B cell (primary cell): ENCODE measurements around the gene MRPS15. TPM values are rescaled to one million over a fixed set of nuclear protein-coding genes. Genes with fewer than 3 reads are reported as not detected.

Experiments
- ATAC-seq: fragments of 200-7000 bp; cut with Tn5 transposase; one replicate; pipeline ENCODE4 v1.10.0; 2021; ENCODE audit warnings: low read depth, mild to moderate bottlenecking, moderate number of reproducible peaks, moderate library complexity
- CTCF ChIA-PET: fragments of 350-600 bp; sonication (Branson Sonifier 250); formaldehyde crosslinking; loops from one replicate; lab custom pipeline; 2021; ENCODE audit warnings: antibody characterized with exemption, inconsistent platforms; lab: Charles Lee
- POLR2A ChIA-PET: fragments of 350-600 bp; sonication (Branson Sonifier 250); formaldehyde crosslinking; loops from one replicate; lab custom pipeline; 2021; ENCODE audit warnings: antibody characterized with exemption; lab: Charles Lee
- DNase-seq: peaks from one replicate; pipeline ENCODE4 v3.0.0; 2013
- H2AFZ ChIP-seq: 2 replicates; pipeline ENCODE4 v1.6.1; 2012; ENCODE audit warnings: mild to moderate bottlenecking, low read depth, low read length; ENCODE audit not compliant: insufficient read depth, poor library complexity, severe bottlenecking
- H3K27ac ChIP-seq, 2 donors: 1 replicate in 1 of 2; 2 replicates in 1 of 2; pipeline ENCODE4 v1.5.1; 2012 to 2013; ENCODE audit warnings: low read length in 2 of 2, mild to moderate bottlenecking in 2 of 2, moderate library complexity in 1 of 2
- H3K27me3 ChIP-seq, 4 experiments: fragments of 200-600 bp in 1 of 4; sonication (generic) in 1 of 4; replicated peaks in 1 of 4; 1 replicate in 2 of 4; 2 replicates in 2 of 4; pipeline versions ENCODE4 v1.6.1 to v1.7.0; 2013 to 2016; ENCODE audit warnings: low read length in 3 of 4, mild to moderate bottlenecking in 2 of 4, mixed read lengths in 1 of 4, moderate library complexity in 1 of 4; ENCODE audit not compliant: insufficient read depth in 4 of 4, control insufficient read depth in 3 of 4; ENCODE audit errors: control extremely low read depth in 1 of 4
- H3K36me3 ChIP-seq, 2 experiments: replicated peaks in 1 of 2; 1 replicate in 1 of 2; 2 replicates in 1 of 2; pipeline versions ENCODE4 v1.6.1 to v1.7.1; 2013; ENCODE audit warnings: low read length in 1 of 2; ENCODE audit not compliant: insufficient read depth in 2 of 2, control insufficient read depth in 1 of 2; ENCODE audit errors: control extremely low read depth in 1 of 2, extremely low read depth in 1 of 2
- H3K4me1 ChIP-seq, 2 donors: fragments of 200-600 bp in 1 of 2; sonication (generic) in 1 of 2; 1 replicate in 1 of 2; 2 replicates in 1 of 2; pipeline versions ENCODE4 v1.5.1 to v1.6.1; 2013 to 2017; ENCODE audit warnings: low read length in 2 of 2; ENCODE audit not compliant: control insufficient read depth in 2 of 2, insufficient read depth in 2 of 2
- H3K4me2 ChIP-seq: replicated peaks from 2 replicates; pipeline ENCODE3; 2012; ENCODE audit warnings: mild to moderate bottlenecking, low read depth, low read length; ENCODE audit not compliant: poor library complexity, severe bottlenecking
- H3K4me3 ChIP-seq, 5 experiments: fragments of 200-600 bp in 1 of 5; sonication (generic) in 1 of 5; 1 replicate in 3 of 5; 2 replicates in 2 of 5; pipeline versions ENCODE4 v1.5.1 to v1.7.0; 2011 to 2016; ENCODE audit warnings: low read length in 4 of 5, mild to moderate bottlenecking in 4 of 5, low read depth in 2 of 5, control low read depth in 1 of 5, moderate library complexity in 1 of 5; ENCODE audit not compliant: insufficient read depth in 1 of 5; ENCODE audit errors: control extremely low read depth in 1 of 5, extremely low read depth in 1 of 5
- H3K79me2 ChIP-seq: fragments of 200-600 bp; sonication (generic); one replicate; pipeline ENCODE4 v1.6.0; 2016; ENCODE audit warnings: low read length; ENCODE audit not compliant: control insufficient read depth, insufficient read depth
- H3K9ac ChIP-seq: fragments of 200-600 bp; sonication (generic); 2 replicates; pipeline ENCODE4 v1.6.1; 2017; ENCODE audit warnings: mild to moderate bottlenecking, low read length, moderate library complexity
- H3K9me3 ChIP-seq, 3 donors: one replicate each; pipeline versions ENCODE4 v1.6.1 to v1.7.1; 2013; ENCODE audit warnings: low read length in 2 of 3; ENCODE audit not compliant: control insufficient read depth in 2 of 3, insufficient read depth in 1 of 3; ENCODE audit errors: control extremely low read depth in 1 of 3
- H4K20me1 ChIP-seq: 2 replicates; pipeline ENCODE4 v1.6.0; 2012; ENCODE audit warnings: mild to moderate bottlenecking, low read length; ENCODE audit not compliant: insufficient read depth, control insufficient read depth, poor library complexity, severe bottlenecking
- H3K27ac Mint-ChIP-seq: one replicate; pipeline ENCODE4 v1.8.0; 2021; ENCODE audit warnings: mixed read lengths
- H3K27me3 Mint-ChIP-seq: one replicate; pipeline ENCODE4 v1.8.0; 2021; ENCODE audit warnings: mixed read lengths
- H3K4me1 Mint-ChIP-seq: one replicate; pipeline ENCODE4 v1.8.0; 2021; ENCODE audit warnings: mixed read lengths
- H3K4me3 Mint-ChIP-seq: one replicate; pipeline ENCODE4 v1.8.0; 2021; ENCODE audit warnings: mixed read lengths
- H3K9me3 Mint-ChIP-seq: one replicate; pipeline ENCODE4 v1.8.0; 2022; ENCODE audit warnings: mixed read lengths; ENCODE audit not compliant: insufficient read depth
- EZH2 ChIP-seq: IDR thresholded peaks from 2 replicates; pipeline ENCODE4 v1.6.1; 2012; ENCODE audit warnings: borderline replicate concordance, low read depth, mild to moderate bottlenecking, moderate library complexity, low read length; ENCODE audit not compliant: insufficient read depth, poor library complexity, severe bottlenecking
- WGBS: methylation state at CpG from one replicate; pipeline ENCODE4 v1.1.5; 2013; ENCODE audit warnings: missing lambda C conversion rate; ENCODE audit not compliant: insufficient coverage; 5-methylcytosine and 5-hydroxymethylcytosine counted together
- intact Hi-C: fragments of 100-400 bp; cut with micrococcal nuclease; formaldehyde crosslinking; loops from one replicate; pipeline ENCODE4 v1.10.0; 2022
- polyA plus RNA-seq: library from polyadenylated mRNA; depleted of rRNA; stranded (reverse); fragments of >200 nt; gene quantifications from 2 replicates; pipeline ENCODE4 v1.2.3, GENCODE V29; 2012
- total RNA-seq, 2 donors: library from RNA; stranded (reverse); fragments of 120-200 nt in 1 of 2; gene quantifications; 1 replicate in 1 of 2; 2 replicates in 1 of 2; pipeline versions ENCODE4 v1.2.3 to v1.2.4, GENCODE V29; 2013 to 2022
- TF ChIP-seq, protein P1 (sequence below): fragments of 200-600 bp; IDR thresholded peaks from one replicate; pipeline ENCODE4 v1.8.0; 2022; ENCODE audit warnings: antibody characterized with exemption, mild to moderate bottlenecking

MRPS15 gene
- total and polyA plus RNA-seq, 2 donors (not counting 1 experiment from before 2014, with no cell fraction given): 27.1 to 34.4 TPM

DNA sequence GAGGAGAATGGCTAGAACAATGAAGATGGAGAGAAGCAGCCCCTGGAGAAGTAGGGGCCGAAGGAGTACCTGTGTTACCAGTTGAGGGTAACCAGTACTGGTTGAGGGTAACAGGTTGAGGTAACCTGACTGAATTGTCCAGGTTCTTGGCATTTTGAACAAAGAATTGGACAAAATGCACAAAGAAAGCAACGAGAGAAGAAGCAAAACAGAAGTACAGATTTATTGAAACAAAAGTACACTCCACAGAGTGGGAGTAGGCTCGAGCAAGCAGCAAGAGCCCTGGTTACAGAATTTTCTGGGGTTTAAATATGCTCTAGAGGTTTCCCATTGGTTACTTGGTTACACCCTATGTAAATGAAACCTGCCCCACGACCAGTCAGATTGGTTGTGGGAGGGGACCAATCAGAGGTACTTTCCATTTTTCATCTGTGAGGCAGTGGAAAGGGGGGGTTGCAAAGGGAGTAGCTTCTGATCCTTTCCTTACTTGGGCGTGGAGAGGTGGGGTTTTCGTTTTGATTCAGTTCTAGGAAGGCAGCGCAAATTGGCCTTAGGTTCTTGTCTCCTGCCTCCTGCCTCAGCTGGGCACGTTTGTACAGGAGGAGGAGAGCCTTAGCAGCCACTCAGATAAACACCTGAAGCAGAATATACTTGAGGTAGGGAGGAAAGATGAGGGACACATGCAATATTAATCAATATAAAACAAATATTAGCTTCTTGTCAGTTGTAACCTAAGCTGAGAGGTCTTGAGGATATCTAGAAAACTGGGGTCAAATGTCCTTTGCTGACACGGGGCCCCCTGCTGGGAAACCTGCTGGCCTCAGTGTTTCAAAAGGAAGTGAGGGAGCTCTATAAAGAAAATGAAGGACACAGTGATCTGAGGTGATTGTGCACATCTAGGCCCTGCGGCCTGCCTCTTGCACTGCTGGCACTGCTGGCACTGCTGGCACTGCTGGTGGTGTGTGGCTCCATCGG, 52.2 kb downstream of the MRPS15 start:
- H3K9me3 ChIP-seq: peaks cover 0 to 6% (median 0%) of the 10 kb centered on the region in 3 donors
- POLR2A ChIA-PET: interaction anchor here (0.7 kb wide), 1 partner anchor 263 kb away, joined by 3 read pairs; the partner anchor contains the start of gene TRAPPC3
- intact Hi-C loops: no loop called here
- H2AFZ ChIP-seq: peak overlapping the region; percentile 38
- DNase-seq: peak; percentile 32
- Mint-ChIP-seq H3K27me3 (no peaks in the 10 kb centered on the region), H3K4me1 (peaks cover 21% of the 10 kb centered on the region), H3K27ac (peak overlapping the region; percentile 56), H3K4me3 (peak overlapping the region; percentile 3), H3K9me3 (no peaks in the 10 kb centered on the region)
- CTCF ChIA-PET: interaction anchor here (0.8 to 2.9 kb wide), 9 partner anchors 11 to 312 kb away, joined by 3 to 21 read pairs (median 4); no protein-coding TSS in a partner anchor
- no peaks in the 10 kb centered on the region for H4K20me1 ChIP-seq
- no peaks in the 10 kb centered on the region for H3K27me3 ChIP-seq
- peak overlapping the region; percentile 8 to 41 for H3K27ac ChIP-seq
- H3K4me1 ChIP-seq: peaks cover 12 to 14% of the 10 kb centered on the region in 2 donors
- no peak overlapping the region for H3K4me3 ChIP-seq
- 52% methylated on average over 5 of the region's 11 CpGs for WGBS
- TF ChIP-seq EZH2: no peak
- TF ChIP-seq, protein P1, sequence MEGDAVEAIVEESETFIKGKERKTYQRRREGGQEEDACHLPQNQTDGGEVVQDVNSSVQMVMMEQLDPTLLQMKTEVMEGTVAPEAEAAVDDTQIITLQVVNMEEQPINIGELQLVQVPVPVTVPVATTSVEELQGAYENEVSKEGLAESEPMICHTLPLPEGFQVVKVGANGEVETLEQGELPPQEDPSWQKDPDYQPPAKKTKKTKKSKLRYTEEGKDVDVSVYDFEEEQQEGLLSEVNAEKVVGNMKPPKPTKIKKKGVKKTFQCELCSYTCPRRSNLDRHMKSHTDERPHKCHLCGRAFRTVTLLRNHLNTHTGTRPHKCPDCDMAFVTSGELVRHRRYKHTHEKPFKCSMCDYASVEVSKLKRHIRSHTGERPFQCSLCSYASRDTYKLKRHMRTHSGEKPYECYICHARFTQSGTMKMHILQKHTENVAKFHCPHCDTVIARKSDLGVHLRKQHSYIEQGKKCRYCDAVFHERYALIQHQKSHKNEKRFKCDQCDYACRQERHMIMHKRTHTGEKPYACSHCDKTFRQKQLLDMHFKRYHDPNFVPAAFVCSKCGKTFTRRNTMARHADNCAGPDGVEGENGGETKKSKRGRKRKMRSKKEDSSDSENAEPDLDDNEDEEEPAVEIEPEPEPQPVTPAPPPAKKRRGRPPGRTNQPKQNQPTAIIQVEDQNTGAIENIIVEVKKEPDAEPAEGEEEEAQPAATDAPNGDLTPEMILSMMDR: no peak
- no peaks in the 10 kb centered on the region for H3K36me3 ChIP-seq
- ATAC-seq: peak; percentile 57
- H3K9ac ChIP-seq: no peak overlapping the region
- no peaks in the 10 kb centered on the region for H3K79me2 ChIP-seq
- H3K4me2 ChIP-seq: peak overlapping the region; percentile 3
